Stimulated activated naive CD8-positive, alpha-beta T cell treated with anti-CD3 and anti-CD28 coated beads, Interleukin-15, Interleukin-2, amounts not matched to agents 100 U/mL and 50 U/mL, for 24 hours (primary cell): ENCODE data around the gene MUTYH.
"Not testable (repeated sequence)": the region's sequence is repeated elsewhere in the genome, so short reads cannot be mapped to it uniquely, and the experiment has no call there.

Experiments
- ATAC-seq: fragments of 150-1000 bp; cut with Tn5 transposase; one replicate; pipeline ENCODE4 v1.10.0; 2021
- DNase-seq: peaks from one replicate; pipeline ENCODE4 v3.0.0; 2021

Gene MUTYH

GRCh38 chr1:45321444-45321843 is 18.8 kb downstream of the MUTYH start:
- no peak for DNase-seq
- ATAC-seq = no peak

GRCh38 chr1:45319761-45320160 is 20.5 kb downstream of the MUTYH start:
- ATAC-seq (no peak), DNase-seq (no peak)

GRCh38 chr1:45317166-45317565 is 23.1 kb downstream of the MUTYH start:
- ATAC-seq (no peak), DNase-seq (no peak)

GRCh38 chr1:45314266-45314665 is 26.0 kb downstream of the MUTYH start:
- DNase-seq (no peak), ATAC-seq (no peak)

- no peak for DNase-seq
- no peak for ATAC-seq
These were observed 33.3 kb downstream of the MUTYH start for GRCh38 chr1:45306905-45307304.

- ATAC-seq (peak; percentile 56), DNase-seq (peak; percentile 68)
These were observed 33.9 kb downstream of the MUTYH start for GRCh38 chr1:45306319-45306718.

- no peak for DNase-seq
- ATAC-seq = no peak
These were observed 35.0 kb downstream of the MUTYH start for GRCh38 chr1:45305231-45305630.

GRCh38 chr1:45304311-45305081 is 35.7 kb downstream of the MUTYH start:
- ATAC-seq = no peak
- no peak for DNase-seq

- ATAC-seq = peak; percentile 86
- DNase-seq = peak; percentile 99
These were observed 36.5 kb downstream of the MUTYH start for GRCh38 chr1:45303520-45304310.

- ATAC-seq = no peak
These were observed 37.6 kb downstream of the MUTYH start for GRCh38 chr1:45302505-45303150.

GRCh38 chr1:45300669-45300997 is 39.6 kb downstream of the MUTYH start:
- DNase-seq (no peak), ATAC-seq (no peak)

More at GRCh38 chr1:45302505-45303150, 37.6 kb downstream of the MUTYH start:
- DNase-seq = no peak

GRCh38 chr1:45299981-45300668 is 40.1 kb downstream of the MUTYH start:
- ATAC-seq = peak; percentile 20
- peak; percentile 30 for DNase-seq

- DNase-seq = no peak
- ATAC-seq = no peak
These were observed 40.9 kb downstream of the MUTYH start for GRCh38 chr1:45299296-45299695.

- no peak for DNase-seq
- no peak for ATAC-seq
These were observed 42.4 kb downstream of the MUTYH start for GRCh38 chr1:45297666-45298356.

GRCh38 chr1:45291716-45292115 is 48.5 kb downstream of the MUTYH start:
- ATAC-seq = no peak
- DNase-seq = no peak

GRCh38 chr1:45291002-45291401 is 49.2 kb downstream of the MUTYH start:
- not testable (repeated sequence) for DNase-seq, ATAC-seq

GRCh38 chr1:45286521-45286920 is 53.7 kb downstream of the MUTYH start:
- not testable (repeated sequence) for ATAC-seq, DNase-seq

GRCh38 chr1:45284858-45285257 is 55.4 kb downstream of the MUTYH start:
- not testable (repeated sequence) for ATAC-seq, DNase-seq

- DNase-seq (no peak), ATAC-seq (no peak)
These were observed 57.9 kb downstream of the MUTYH start for GRCh38 chr1:45282351-45282750.
